ENCODE results near the gene CTAG2.

Gene CTAG2

DNA sequence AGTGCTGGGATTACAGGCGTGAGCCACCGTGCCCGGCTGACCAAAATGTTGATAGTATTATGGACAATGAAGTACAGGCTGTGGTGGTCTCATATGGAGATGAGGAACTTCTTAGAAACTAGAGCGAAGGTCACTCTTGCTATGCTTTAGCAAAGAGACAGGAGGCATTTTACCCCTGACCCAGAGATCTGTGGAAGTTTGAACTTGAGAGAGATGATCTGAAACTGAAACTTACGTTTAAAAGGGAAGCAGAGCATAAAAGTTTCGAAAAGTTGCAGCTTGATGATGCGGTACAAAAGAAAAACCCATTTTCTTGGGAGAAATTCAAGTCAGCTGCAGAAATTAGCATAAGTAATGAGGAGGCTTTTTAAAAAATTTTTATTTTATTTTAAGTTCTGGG is 8.5 kb upstream of the CTAG2 start:
- Histone ChIP-seq H3K36me3 (ENCODE audit: control insufficient read depth, insufficient read depth, low read length) (no peaks in the 10 kb centered on the region), H3K4me3 (replicated peaks; ENCODE audit: low read depth, low read length) (no peak overlapping the region), H3K27me3 (replicated peaks; ENCODE audit: control insufficient read depth, insufficient read depth, low read length) (no peaks in the 10 kb centered on the region)
- no peak for DNase-seq (ENCODE audit: extremely low read depth, insufficient read length)
- TF ChIP-seq CTCF (IDR thresholded peaks at IDR 0.05; ENCODE audit: insufficient read depth, low read length, poor library complexity, severe bottlenecking): no peak

- no peak for TF ChIP-seq CTCF (IDR thresholded peaks at IDR 0.05; ENCODE audit: insufficient read depth, low read length, poor library complexity, severe bottlenecking)
- no peaks in the 10 kb centered on the region for H3K36me3 ChIP-seq (ENCODE audit: control insufficient read depth, insufficient read depth, low read length)
- H3K4me3 ChIP-seq (replicated peaks; ENCODE audit: low read depth, low read length): no peak overlapping the region
- no peak for DNase-seq (ENCODE audit: extremely low read depth, insufficient read length)
- no peaks in the 10 kb centered on the region for H3K27me3 ChIP-seq (replicated peaks; ENCODE audit: control insufficient read depth, insufficient read depth, low read length)
These were observed 7.8 kb upstream of the CTAG2 start for GRCh38 chrX:154661170-154661569.

GRCh38 chrX:154660541-154660940 is 7.2 kb upstream of the CTAG2 start:
- Histone ChIP-seq H3K36me3 (ENCODE audit: control insufficient read depth, insufficient read depth, low read length) (no peaks in the 10 kb centered on the region), H3K27me3 (replicated peaks; ENCODE audit: control insufficient read depth, insufficient read depth, low read length) (no peaks in the 10 kb centered on the region), H3K4me3 (replicated peaks; ENCODE audit: low read depth, low read length) (no peak overlapping the region)
- no peak for TF ChIP-seq CTCF (IDR thresholded peaks at IDR 0.05; ENCODE audit: insufficient read depth, low read length, poor library complexity, severe bottlenecking)
- DNase-seq (ENCODE audit: extremely low read depth, insufficient read length): no peak

- no peak for TF ChIP-seq CTCF (IDR thresholded peaks at IDR 0.05; ENCODE audit: insufficient read depth, low read length, poor library complexity, severe bottlenecking)
- H3K4me3 ChIP-seq (replicated peaks; ENCODE audit: low read depth, low read length): no peak overlapping the region
- no peak for DNase-seq (ENCODE audit: extremely low read depth, insufficient read length)
- H3K27me3 ChIP-seq (replicated peaks; ENCODE audit: control insufficient read depth, insufficient read depth, low read length): no peaks in the 10 kb centered on the region
- no peaks in the 10 kb centered on the region for H3K36me3 ChIP-seq (ENCODE audit: control insufficient read depth, insufficient read depth, low read length)
These were observed 5.6 kb upstream of the CTAG2 start for GRCh38 chrX:154658957-154659356.

GRCh38 chrX:154658187-154658586 is 4.8 kb upstream of the CTAG2 start:
- no peak for DNase-seq (ENCODE audit: extremely low read depth, insufficient read length)
- Histone ChIP-seq H3K27me3 (replicated peaks; ENCODE audit: control insufficient read depth, insufficient read depth, low read length) (no peaks in the 10 kb centered on the region), H3K36me3 (ENCODE audit: control insufficient read depth, insufficient read depth, low read length) (no peaks in the 10 kb centered on the region), H3K4me3 (replicated peaks; ENCODE audit: low read depth, low read length) (no peak overlapping the region)
- TF ChIP-seq CTCF (IDR thresholded peaks at IDR 0.05; ENCODE audit: insufficient read depth, low read length, poor library complexity, severe bottlenecking): no peak

DNA sequence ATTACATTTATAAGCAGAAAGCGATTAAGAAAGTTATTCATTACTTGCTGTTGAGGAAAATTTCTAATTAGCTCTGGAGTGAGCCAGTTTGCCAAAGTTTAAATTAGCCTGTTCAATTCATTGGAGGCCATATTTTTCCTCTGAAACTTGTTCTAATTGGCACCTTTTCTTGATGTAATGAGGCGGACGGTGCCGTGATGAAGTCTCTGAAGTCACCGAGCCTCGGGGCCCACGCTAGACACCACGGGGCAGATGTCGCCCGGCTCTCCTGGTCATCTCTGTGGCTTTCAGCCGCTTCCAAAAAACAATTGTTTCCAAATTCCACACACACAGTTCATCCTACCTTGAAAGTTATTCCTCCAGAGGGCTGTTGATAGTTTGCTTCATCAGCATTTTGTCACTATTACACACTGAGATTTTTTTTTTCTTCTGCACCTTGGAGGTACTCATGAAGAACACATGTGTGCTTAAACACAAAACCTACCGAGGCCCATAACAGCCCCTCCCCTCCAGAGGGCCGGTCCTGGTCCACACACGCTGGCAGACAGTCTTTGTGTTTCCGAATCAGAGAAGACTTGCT is 3.9 kb upstream of the CTAG2 start:
- H3K36me3 ChIP-seq (ENCODE audit: control insufficient read depth, insufficient read depth, low read length): no peaks in the 10 kb centered on the region
- H3K27me3 ChIP-seq (replicated peaks; ENCODE audit: control insufficient read depth, insufficient read depth, low read length): no peaks in the 10 kb centered on the region
- no peak overlapping the region for H3K4me3 ChIP-seq (replicated peaks; ENCODE audit: low read depth, low read length)
- DNase-seq (ENCODE audit: extremely low read depth, insufficient read length): no peak
- no peak for TF ChIP-seq CTCF (IDR thresholded peaks at IDR 0.05; ENCODE audit: insufficient read depth, low read length, poor library complexity, severe bottlenecking)
